Measurements from ENCODE around the gene MDFI.

- TF ChIP-seq CTCF (IDR thresholded peaks at IDR 0.05; ENCODE audit: low read depth, low read length, missing input control) (no peak), RAD21 (IDR thresholded peaks at IDR 0.05) (no peak), FOXA2 (IDR thresholded peaks at IDR 0.05) (no peak), ATF3 (IDR thresholded peaks at IDR 0.05) (no peak), ZBTB33 (IDR thresholded peaks at IDR 0.05) (no peak)
Measured at GRCh38 chr6:41596096-41596685, 42.1 kb upstream of the MDFI start.

All from liver (tissue), 3 donors.